ENCODE data around the gene FBXO40.
A peak's percentile ranks its signal among the peaks of the same experiment; 100 is the strongest.

Gene FBXO40

GRCh38 chr3:121621491-121621890, 28.3 kb downstream of the FBXO40 start:
- DNase-seq = no peak

GRCh38 chr3:121624147-121624899, 31.1 kb downstream of the FBXO40 start:
- no peak for DNase-seq

GRCh38 chr3:121626495-121626894, 33.3 kb downstream of the FBXO40 start:
- no peak for DNase-seq

GRCh38 chr3:121627211-121627610, 34.0 kb downstream of the FBXO40 start:
- no peak for DNase-seq

- DNase-seq = no peak
Measured at GRCh38 chr3:121627622-121628021, 34.4 kb downstream of the FBXO40 start.

GRCh38 chr3:121629601-121630000, 36.4 kb downstream of the FBXO40 start:
- DNase-seq = no peak

GRCh38 chr3:121630355-121630754, 37.2 kb downstream of the FBXO40 start:
- no peak for DNase-seq

- DNase-seq = peak; percentile 20 to 35 (median 28)
Measured at GRCh38 chr3:121637922-121638321, 44.7 kb downstream of the FBXO40 start.

GRCh38 chr3:121641127-121641526, 47.9 kb downstream of the FBXO40 start:
- no peak for DNase-seq

- no peak for DNase-seq
Measured at GRCh38 chr3:121642601-121643314, 49.6 kb downstream of the FBXO40 start.

GRCh38 chr3:121645054-121645453, 51.9 kb downstream of the FBXO40 start:
- no peak for DNase-seq

GRCh38 chr3:121648219-121648958, 55.2 kb downstream of the FBXO40 start:
- no peak for DNase-seq

- peak in 1 of 3 donors; percentile 14 for DNase-seq
Measured at GRCh38 chr3:121649645-121650044, 56.5 kb downstream of the FBXO40 start.

- DNase-seq = peak in 1 of 3 donors; percentile 26
Measured at GRCh38 chr3:121651684-121652083, 58.5 kb downstream of the FBXO40 start.

GRCh38 chr3:121654493-121655385, 61.6 kb downstream of the FBXO40 start:
- DNase-seq = no peak

GRCh38 chr3:121658716-121659435, 65.7 kb downstream of the FBXO40 start:
- DNase-seq = peak in 2 of 3 donors; percentile 17 to 26

GRCh38 chr3:121659586-121659985, 66.4 kb downstream of the FBXO40 start:
- peak; percentile 13 to 25 (median 20) for DNase-seq

- peak; percentile 80 to 87 (median 84) for DNase-seq
Measured at GRCh38 chr3:121660356-121661171, 67.4 kb downstream of the FBXO40 start, which contains the start of gene HCLS1. TSS of gene HCLS1 (minus strand) at chr3:121660903. CDS start at chr3:121658347, 2,556 bp downstream.

- no peak for DNase-seq
Measured at GRCh38 chr3:121661376-121661775, 68.2 kb downstream of the FBXO40 start.

- no peak for DNase-seq
Measured at GRCh38 chr3:121662742-121663141, 69.6 kb downstream of the FBXO40 start.
